ENCODE data around the gene ANTXR2.

- TF ChIP-seq CTCF (IDR thresholded peaks at IDR 0.05; ENCODE audit: low read length) (no peak), EZH2 (IDR thresholded peaks at IDR 0.05; ENCODE audit: borderline replicate concordance, low read length) (no peak)
These were observed 138.4 kb downstream of the ANTXR2 start for GRCh38 chr4:79934660-79935059.
